GM21381 (cell line): Measurements from ENCODE around the gene DESI1.
A peak's percentile ranks its signal among the peaks of the same experiment; 100 is the strongest.
"Not testable (repeated sequence)": the region's sequence is repeated elsewhere in the genome, so short reads cannot be mapped to it uniquely, and the experiment has no call there.

Experiments used
- ATAC-seq: cut with Tn5 transposase; IDR thresholded peaks from one replicate; pipeline ENCODE4 v1.9.1; 2021; ENCODE audit warnings: mild to moderate bottlenecking, moderate library complexity; ENCODE audit not compliant: unreplicated experiment

The DESI1 gene

DNA sequence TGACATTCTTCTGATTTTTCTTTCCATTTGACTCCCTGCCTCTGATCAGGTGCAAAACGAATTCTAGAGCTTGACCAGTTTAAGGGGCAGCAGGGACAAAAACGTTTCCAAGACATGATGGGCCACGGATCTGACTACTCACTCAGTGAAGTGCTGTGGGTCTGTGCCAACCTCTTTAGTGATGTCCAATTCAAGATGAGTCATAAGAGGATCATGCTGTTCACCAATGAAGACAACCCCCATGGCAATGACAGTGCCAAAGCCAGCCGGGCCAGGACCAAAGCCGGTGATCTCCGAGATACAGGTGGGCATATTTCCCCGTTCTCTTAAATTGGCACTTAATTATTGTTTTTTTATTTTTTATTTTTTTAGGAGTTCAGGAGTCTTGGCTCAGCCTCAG, 15.6 kb upstream of the DESI1 start:
- ATAC-seq, result no peak

DNA sequence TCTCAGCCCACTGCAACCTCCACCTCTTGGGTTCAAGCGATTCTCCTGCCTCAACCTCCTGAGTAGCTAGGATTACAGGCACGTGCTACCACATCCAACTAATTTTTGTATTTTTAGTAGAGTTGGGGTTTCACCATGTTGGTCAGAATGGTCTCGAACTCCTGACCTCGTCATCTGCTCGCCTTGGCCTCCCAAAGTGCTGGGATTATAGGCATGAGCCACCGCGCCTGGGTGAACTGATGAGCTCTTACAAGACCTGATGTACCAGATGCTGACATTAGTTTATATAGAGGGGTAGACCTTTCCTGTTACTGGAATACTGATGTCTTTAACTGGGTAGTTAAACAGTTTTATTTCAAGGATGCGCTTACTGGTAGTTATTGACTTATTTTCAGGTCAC, 13.8 kb upstream of the DESI1 start:
- ATAC-seq, result not testable (repeated sequence)

DNA sequence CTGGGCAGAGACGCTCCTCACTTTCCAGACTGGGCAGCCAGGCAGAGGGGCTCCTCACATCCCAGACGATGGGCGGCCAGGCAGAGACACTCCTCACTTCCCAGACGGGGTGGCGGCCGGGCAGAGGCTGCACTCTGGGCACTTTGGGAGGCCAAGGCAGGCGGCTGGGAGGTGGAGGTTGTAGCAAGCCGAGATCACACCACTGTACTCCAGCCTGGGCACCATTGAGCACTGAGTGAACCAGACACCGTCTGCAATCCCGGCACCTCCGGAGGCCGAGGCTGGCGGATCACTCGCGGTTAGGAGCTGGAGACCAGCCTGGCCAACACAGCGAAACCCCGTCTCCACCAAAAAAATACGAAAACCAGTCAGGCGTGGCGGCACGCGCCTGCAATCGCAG, 10.8 kb upstream of the DESI1 start:
- not testable (repeated sequence) for ATAC-seq

DNA sequence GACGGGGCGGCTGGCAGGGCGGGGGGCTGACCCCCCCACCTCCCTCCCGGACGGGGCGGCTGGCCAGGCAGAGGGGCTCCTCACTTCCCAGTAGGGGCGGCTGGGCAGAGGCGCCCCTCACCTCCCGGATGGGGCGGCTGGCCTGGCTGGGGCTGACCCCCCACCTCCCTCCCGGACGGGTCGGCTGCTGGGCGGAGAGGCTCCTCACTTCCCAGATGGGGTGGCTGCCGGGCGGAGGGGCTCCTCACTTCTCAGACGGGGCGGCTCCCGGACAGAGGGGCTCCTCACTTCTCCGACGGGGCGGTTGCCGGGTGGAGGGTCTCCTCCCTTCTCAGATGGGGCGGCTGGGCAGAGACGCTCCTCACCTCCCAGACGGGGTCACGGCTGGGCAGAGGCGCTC, 10.3 kb upstream of the DESI1 start:
- ATAC-seq, result not testable (repeated sequence)

DNA sequence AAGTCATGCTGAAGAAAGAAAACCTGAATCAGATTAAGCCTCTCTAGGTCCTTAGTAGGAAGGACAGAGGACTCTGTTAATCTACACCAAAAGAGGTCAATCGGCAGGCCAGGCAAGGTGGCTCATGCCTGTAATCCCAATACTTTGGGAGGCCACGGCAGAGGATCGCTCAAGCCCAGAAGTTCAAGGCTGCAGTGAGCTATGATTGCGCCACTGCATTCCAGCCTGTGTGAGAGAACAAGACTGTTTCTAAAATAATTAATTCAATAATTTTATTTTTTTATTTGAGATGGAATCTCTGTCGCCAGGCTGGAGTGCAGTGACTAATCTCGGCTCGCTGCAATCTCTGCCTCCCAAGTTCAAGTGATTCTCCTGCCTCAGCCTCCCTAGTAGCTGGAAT, 4.7 kb upstream of the DESI1 start:
- ATAC-seq, result no peak

DNA sequence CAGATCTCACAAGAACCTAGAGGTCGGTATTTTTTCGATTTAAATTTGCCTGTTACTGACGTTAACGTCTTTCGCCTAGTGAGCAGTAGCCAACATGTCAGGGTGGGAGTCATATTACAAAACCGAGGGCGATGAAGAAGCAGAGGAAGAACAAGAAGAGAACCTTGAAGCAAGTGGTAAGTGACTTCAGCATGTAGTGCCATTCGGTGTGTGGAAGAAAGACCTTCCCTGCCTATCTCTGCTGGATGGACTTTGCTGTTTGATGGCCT, 1.0 kb upstream of the DESI1 start:
- ATAC-seq, result no peak

DNA sequence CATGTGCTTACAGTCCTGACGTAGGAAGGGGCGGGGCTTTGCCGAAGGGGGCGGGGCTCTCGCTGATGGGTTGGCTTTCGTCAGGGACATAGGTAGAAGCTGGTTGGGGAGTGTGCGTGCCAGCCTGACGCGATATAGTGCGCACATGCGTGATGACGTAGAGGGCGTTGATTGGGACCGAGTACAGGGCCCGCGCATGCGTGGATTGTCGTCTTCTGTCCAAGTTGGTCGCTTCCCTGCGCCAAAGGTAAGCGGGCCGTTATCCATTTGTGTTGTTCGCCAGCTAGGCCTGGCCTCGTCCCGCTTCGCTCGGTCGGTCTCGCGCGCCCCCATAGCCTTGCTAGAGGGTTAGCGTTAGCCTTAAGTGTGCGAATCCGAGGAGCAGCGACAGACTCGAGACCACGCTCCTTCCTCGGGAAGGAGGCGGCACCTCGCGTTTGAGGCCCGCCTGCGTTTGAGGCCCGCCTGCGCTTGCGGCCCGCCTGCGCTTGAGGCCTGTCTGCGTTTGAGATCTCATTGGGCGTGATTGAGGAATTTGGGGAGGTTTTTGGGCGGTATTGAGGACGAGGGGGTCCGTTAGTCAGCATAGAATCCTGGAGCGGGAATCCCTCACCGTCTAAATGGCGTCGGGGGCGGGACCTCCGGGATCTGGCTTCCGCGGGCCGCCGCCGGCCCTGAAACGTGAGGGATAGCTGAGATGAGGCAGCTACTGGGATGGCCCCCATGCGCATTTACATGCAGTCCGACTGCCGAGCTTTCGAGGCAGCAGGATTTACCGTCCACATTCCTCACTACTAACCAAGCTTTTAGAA, 462 bp upstream of the DESI1 start, which contains the start of gene XRCC6:
Gene XRCC6, plus strand, starts transcription at position 197 of the 812 bp plus-strand sequence. CDS start 710 bp downstream, outside the sequence.
- peak; percentile 78 for ATAC-seq

DNA sequence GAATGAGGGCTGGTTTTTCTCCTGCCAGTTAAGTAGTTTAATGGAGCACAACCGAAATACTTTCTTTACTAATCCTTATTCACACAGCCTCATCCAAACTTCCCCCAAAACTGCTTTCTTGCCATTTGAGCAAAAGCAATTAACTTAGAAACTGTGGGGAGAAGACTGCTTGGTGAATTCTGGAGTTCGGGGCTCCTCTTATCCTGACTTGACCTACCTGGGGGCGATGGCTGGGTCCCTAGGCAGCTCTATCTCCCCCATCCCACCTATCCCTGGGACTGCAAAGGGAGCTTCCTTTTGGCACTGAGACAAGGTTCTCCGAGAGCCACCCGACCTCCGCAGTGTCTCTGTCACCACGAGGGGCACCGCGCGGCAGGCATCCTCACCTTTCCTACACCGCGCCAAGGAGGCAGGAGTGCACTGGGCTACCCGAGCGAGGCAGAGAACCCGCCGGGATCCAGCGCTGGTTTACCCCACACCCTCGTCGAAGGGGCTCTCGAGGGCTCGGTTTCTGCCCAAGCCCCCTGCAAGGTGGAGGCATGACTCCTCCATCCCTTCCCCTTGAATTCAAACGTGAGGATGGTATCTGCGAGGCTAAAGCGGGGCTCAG, 759 bp downstream of the DESI1 start:
- ATAC-seq, result no peak

DNA sequence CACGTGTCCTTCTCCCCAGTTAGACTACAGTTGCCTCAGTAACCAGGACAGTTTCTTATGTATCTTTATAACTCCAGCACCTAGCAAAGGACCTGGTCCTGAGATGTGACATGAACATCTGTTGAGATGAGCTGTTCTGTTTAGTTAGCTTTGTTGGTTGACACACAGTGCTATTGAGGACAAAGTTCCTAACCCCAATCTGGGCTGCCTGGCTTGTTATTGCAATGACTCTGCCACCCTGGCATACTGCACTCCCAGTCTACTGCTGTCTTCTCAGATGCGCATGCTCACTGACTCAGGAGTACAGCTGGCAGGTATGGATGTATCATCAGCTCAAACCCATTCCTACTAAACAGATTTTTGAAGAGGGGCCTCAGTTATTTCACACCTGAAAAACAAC, 7.4 kb downstream of the DESI1 start:
- no peak for ATAC-seq

DNA sequence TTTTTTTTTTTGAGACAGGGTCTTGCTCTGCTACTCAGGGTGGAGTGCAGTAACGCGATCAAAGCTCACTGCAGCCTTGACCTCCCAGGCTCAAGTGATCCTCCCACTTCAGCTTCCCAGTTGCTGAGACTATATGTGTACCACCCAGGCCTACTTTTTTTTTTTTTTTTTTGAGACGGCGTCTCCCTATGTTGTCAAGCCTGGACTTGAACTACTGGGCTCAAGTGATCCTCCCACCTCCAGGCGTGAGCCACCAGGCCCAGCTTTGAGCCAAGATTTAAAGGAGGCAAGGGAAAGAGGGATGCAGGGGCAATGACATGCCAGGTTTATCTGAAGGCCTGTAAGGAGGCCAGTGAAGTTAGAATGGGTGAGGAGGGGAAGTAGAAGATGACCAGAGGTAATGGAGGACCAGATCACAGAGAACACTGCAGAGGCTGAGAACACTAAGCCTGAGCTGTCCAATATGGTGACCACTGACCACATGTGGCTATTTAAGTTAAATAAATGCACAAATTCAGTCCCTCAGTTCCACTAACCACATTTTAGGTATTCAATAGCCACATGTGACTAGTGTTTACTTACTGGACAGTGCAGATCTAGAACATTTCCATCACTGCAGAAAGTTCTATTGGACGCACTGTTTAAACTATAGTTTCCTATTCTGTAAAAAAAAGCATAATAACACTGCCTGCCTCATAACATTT, 8.1 kb downstream of the DESI1 start:
- ATAC-seq, result no peak

DNA sequence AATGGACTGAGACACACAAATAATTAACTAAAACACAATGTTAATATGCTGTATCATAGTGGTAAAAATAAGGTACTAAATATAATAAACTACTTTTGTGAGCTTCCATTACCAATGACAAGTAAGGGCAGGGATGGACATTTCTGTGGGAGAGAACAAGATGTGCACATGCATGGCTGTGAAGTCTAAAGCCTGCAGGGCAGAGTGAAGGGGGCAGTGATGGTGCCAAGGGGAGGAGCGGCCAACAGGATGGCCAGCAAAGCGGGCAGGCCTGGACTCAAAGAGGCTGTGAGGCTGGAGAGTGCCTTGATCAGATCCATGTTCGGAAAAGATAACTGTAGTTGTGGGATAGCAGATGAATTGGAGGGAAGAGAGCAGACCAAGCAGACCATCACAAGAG, 12.5 kb downstream of the DESI1 start:
- no peak for ATAC-seq

DNA sequence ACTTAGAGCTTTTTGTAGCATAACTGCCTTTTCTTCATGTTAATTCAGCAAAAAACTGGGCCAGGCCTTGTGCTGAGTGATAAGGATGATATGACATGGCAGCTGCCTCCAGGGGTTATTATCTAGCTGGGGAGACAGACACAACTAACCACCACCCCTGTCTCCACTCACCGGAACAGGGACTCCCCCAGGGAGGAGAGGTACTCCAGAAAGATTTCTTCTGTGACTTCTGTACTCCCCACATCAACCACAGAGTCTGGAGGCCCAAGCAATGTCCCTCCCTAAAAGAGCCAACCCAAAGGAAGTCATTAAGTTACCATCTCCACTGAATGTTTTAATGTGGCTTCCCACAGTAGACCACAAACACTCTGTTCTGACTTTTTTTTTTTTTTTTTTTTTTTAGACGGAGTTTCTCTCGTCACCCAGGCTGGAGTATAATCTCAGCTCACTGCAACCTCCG, 16.9 kb downstream of the DESI1 start:
- ATAC-seq, result peak; percentile 80

DNA sequence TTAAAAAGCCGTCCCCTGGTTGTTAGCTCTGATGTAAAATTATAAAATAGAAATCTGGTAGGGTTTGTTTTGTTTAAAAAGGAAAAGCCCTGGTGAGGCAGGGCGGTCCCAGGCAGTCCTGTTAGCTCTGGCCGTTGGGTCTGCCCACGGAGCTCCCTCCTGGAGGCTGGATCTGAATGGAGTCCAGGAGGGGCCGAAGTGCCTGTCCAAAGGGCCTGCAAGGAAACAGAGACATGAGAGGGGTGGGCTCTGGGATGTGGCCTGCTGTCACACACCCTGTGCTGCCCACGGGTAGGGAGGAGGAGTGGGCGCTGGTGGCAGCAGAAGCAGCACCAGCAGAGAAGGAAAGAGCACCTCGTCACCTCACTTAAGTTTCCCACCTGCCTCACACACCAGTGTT, 19.9 kb downstream of the DESI1 start:
- ATAC-seq, result no peak

DNA sequence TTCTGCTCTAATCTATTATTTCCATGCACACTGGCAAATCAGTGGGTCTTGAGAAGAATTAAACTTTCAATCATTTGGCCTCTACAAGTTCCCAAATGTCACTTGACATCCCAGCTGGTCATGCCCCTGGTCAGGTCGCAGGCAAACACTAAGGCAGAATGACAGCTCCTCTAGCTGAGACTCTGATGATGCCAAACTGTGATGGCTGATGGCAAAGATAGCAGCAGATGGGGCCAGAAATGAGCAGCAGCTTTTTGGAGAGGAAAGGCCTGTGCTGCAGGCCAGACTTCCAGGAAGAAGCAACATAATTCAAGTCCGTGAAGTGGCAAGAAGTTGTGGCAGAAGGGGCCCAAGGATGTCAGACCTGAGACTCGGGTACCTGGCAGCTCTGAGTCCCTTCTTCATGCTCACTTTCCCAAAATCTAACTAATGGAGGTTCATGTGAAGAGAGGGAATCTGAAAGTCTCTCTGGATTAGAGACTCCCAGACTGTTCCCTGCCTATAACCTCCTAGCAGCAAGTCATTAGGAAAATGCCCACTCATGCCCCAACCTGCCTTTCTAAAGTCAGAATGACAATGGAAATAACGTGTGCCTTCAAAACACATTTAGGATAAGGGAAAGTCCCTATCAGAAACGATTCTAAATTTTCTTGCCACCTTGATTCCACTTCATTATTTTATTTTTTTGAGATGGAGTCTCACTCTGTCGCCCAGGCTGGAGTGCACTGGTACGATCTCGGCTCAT, 21.8 kb downstream of the DESI1 start:
- no peak for ATAC-seq

DNA sequence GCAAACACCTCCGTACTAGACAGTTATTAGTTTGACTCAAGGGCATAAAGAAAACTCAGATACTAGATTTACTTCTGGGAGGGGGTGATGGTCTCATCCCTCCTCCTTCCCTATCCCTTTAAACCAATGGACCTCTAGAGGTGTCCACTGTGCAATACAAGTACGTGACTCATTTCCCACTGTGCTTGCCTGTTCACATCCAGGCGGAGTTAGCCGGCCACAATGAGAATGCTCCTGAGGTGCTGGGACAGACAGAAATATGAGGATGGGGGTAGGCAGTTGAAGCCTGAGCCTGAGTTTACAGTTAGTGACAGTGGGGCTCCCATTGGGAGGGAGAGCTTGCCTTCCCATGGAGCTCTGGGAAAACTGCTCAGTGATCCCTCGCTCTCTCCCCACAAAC, 22.8 kb downstream of the DESI1 start:
- ATAC-seq, result no peak

DNA sequence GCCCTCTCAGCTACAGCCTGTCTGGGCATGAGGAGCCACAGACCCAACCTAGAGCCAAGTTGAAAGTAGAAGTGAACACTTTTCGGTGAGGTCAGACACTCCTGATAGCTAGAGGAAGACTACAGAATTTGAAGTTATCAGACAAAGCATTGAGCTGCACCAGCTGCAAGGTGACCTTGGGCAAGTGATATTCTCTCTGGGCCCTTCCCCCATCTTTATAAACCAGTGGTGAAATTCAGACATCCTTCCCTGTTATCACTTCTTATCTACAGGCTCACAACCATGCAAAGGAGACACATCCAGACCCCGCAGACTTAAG, 23.2 kb downstream of the DESI1 start:
- no peak for ATAC-seq

DNA sequence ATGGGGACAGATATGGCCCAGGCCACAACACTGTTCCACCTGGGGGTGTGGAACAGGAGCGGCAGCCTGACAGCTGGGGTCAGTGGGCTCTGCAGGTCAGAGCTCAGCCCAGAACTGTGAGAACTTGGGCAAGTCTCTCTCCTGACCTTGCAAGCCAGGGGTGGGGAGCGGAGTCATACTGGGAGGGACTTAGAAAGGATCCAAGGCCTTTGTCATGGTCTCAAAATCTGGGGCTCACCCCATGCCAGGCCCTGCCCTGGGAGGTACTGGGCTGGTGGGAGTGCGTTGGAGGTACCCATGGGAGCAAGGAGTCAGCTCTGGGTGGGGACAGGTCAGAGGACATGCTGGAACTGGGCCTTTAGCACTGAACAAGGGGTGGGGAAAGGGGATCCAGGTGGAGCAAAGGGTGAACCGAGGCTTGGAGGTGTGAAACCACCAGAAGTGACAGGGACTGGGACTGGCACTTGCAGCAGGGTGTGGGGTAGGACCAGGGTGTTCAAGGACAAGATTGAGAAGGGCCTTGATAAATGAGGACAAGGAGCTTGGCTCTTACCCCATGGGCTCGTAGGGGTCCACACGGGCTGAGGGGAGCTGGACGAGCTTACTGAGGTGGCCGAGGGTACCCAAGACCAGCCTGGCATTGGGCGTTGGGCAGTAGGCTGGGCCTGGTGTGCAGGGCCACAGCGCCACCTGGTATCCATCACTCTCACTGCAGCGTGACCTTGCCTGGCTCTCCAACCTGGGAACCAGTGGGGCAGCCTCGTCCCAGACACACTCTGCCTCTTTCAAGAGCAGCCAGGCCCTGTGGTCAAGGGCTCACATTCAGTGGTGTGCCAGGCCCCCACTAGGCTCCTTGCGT, 23.8 kb downstream of the DESI1 start:
- no peak for ATAC-seq

DNA sequence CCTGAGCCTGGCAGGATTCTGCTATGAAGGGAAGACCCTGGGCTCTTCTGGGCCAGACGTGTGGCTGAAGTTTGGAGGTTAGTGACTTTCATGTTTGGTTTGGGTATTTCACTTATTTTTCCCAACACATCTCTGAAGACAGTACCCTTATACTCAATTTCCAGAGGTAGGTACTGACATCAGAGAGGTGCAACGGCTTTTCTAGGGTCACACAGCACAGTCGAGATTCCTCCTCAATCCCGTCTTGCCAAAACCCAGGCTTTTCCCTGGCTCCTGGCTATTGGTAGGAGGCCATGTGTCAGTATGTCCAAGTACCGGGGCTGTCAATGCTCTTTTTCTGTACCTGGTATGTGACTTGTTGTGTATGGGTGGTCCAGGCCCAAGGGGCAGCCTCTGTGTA, 25.1 kb downstream of the DESI1 start:
- no peak for ATAC-seq

DNA sequence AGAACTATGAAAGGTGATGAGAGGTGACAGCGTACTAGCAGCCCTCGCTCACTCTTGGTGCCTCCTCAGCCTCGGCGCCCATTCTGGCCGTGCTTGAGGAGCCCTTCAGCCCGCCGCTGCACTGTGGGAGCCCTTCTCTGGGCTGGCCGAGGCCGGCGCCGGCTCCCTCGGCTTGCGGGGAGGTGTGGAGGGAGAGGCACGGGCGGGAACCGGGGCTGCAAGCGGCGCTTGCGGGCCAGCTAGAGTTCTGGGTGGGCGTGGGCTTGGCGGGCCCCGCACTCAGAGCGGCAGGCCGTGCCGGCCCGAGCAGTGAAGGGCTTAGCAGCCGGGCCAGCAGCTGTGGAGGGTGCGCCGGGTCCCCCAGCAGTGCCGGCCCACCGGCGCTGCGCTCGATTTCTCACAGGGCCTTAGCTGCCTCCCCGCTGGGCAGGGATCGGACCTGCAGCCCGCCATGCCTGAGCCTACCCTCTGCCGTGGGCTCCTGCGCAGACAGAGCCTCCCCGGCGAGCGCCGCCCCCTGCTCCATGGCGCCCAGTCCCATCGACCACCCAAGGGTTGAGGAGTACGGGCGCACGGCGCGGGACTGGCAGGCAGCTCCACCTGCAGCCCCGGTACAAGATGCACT, 27.4 kb downstream of the DESI1 start:
- ATAC-seq, result not testable (repeated sequence)
